Stromal cell of bone marrow (primary cell): ENCODE results near the gene MCC.
A peak's percentile ranks its signal among the peaks of the same experiment; 100 is the strongest.

Source experiments
- DNase-seq: peaks from one replicate; pipeline ENCODE4 v3.0.0-alpha.2; 2012; ENCODE audit warnings: low read depth

The MCC gene

GRCh38 chr5:113142186-113142585 is 346.1 kb downstream of the MCC start:
- no peak for DNase-seq

- peak; percentile 87 for DNase-seq
These were observed 347.2 kb downstream of the MCC start for GRCh38 chr5:113140837-113141671.

GRCh38 chr5:113133211-113133975 is 354.9 kb downstream of the MCC start:
- no peak for DNase-seq

GRCh38 chr5:113132564-113132963 is 355.7 kb downstream of the MCC start:
- DNase-seq = no peak

- no peak for DNase-seq
These were observed 359.5 kb downstream of the MCC start for GRCh38 chr5:113128641-113129330.

GRCh38 chr5:113128082-113128481 is 360.2 kb downstream of the MCC start:
- no peak for DNase-seq

- DNase-seq = no peak
These were observed 361.2 kb downstream of the MCC start for GRCh38 chr5:113127021-113127420.

GRCh38 chr5:113125371-113125770 is 362.9 kb downstream of the MCC start:
- no peak for DNase-seq

- DNase-seq = no peak
These were observed 363.3 kb downstream of the MCC start for GRCh38 chr5:113124914-113125313.

- no peak for DNase-seq
These were observed 364.0 kb downstream of the MCC start for GRCh38 chr5:113124265-113124664.

GRCh38 chr5:113123618-113124017 is 364.6 kb downstream of the MCC start:
- no peak for DNase-seq

- DNase-seq = peak; percentile 98
These were observed 366.2 kb downstream of the MCC start for GRCh38 chr5:113122053-113122452.

- no peak for DNase-seq
These were observed 368.9 kb downstream of the MCC start for GRCh38 chr5:113119246-113119924.

- no peak for DNase-seq
These were observed 369.5 kb downstream of the MCC start for GRCh38 chr5:113118765-113119164.

GRCh38 chr5:113118298-113118697 is 370.0 kb downstream of the MCC start:
- no peak for DNase-seq

- no peak for DNase-seq
These were observed 370.6 kb downstream of the MCC start for GRCh38 chr5:113117543-113118115.

- DNase-seq = no peak
These were observed 372.3 kb downstream of the MCC start for GRCh38 chr5:113115956-113116355.

- DNase-seq = no peak
These were observed 373.2 kb downstream of the MCC start for GRCh38 chr5:113115061-113115460.

- no peak for DNase-seq
These were observed 373.7 kb downstream of the MCC start for GRCh38 chr5:113114559-113114958.

GRCh38 chr5:113112435-113112834 is 375.8 kb downstream of the MCC start:
- peak; percentile 76 for DNase-seq

- DNase-seq = no peak
These were observed 378.1 kb downstream of the MCC start for GRCh38 chr5:113110117-113110516.

- DNase-seq = no peak
These were observed 378.9 kb downstream of the MCC start for GRCh38 chr5:113109344-113109743.
